ENCODE data around the gene DPF1.

The DPF1 gene

GRCh38 chr19:38209671-38210457 is 14.2 kb downstream of the DPF1 start (continued):
- TF ChIP-seq, protein P1, sequence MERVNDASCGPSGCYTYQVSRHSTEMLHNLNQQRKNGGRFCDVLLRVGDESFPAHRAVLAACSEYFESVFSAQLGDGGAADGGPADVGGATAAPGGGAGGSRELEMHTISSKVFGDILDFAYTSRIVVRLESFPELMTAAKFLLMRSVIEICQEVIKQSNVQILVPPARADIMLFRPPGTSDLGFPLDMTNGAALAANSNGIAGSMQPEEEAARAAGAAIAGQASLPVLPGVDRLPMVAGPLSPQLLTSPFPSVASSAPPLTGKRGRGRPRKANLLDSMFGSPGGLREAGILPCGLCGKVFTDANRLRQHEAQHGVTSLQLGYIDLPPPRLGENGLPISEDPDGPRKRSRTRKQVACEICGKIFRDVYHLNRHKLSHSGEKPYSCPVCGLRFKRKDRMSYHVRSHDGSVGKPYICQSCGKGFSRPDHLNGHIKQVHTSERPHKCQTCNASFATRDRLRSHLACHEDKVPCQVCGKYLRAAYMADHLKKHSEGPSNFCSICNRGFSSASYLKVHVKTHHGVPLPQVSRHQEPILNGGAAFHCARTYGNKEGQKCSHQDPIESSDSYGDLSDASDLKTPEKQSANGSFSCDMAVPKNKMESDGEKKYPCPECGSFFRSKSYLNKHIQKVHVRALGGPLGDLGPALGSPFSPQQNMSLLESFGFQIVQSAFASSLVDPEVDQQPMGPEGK (CRISPR knock-in tag; IDR thresholded peaks at IDR 0.05; ENCODE audit: borderline replicate concordance) = no peak

DNA sequence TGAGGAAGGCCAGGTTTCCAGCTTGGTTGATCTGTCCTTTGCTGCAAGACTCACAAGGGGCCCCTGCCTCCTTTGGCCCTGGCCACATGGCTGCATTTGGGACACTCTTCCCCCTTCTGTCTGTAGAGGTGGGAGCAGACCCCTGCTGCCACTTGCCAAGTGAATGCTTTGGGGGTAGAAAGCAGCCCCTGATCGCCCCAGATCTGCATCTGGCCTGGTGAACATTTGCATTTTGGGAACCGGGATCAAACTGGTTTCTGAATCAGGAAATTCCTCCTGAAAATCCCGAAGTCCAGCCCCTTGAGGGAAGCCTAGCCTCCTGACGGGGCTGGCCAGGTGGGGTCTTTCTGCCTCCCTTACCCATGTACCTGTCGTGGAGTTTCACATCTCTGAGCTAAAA is 14.9 kb downstream of the DPF1 start:
- no peak for ATAC-seq
- TF ChIP-seq ZFP30 (CRISPR knock-in tag; IDR thresholded peaks at IDR 0.05) (no peak), ARNTL (CRISPR knock-in tag; IDR thresholded peaks at IDR 0.05; ENCODE audit: borderline replicate concordance, low read depth) (no peak), TSHZ2 (CRISPR knock-in tag; IDR thresholded peaks at IDR 0.05) (no peak), ZNF70 (CRISPR knock-in tag; IDR thresholded peaks at IDR 0.05) (no peak), TCF4 (CRISPR knock-in tag; IDR thresholded peaks at IDR 0.05; ENCODE audit: borderline replicate concordance) (no peak), ISL1 (CRISPR knock-in tag; IDR thresholded peaks at IDR 0.05) (no peak), RARB (CRISPR knock-in tag; IDR thresholded peaks at IDR 0.05) (no peak), CSDC2 (CRISPR knock-in tag; IDR thresholded peaks at IDR 0.05) (no peak), GLIS3 (CRISPR knock-in tag; IDR thresholded peaks at IDR 0.05) (no peak), TOX (CRISPR knock-in tag; IDR thresholded peaks at IDR 0.05; ENCODE audit: borderline replicate concordance) (no peak), ZC3H10 (CRISPR knock-in tag; IDR thresholded peaks at IDR 0.05) (no peak), ZNF565 (CRISPR knock-in tag; conservative IDR thresholded peaks at IDR 0.05; ENCODE audit: low read depth) (no peak)
- TF ChIP-seq, protein P2, sequence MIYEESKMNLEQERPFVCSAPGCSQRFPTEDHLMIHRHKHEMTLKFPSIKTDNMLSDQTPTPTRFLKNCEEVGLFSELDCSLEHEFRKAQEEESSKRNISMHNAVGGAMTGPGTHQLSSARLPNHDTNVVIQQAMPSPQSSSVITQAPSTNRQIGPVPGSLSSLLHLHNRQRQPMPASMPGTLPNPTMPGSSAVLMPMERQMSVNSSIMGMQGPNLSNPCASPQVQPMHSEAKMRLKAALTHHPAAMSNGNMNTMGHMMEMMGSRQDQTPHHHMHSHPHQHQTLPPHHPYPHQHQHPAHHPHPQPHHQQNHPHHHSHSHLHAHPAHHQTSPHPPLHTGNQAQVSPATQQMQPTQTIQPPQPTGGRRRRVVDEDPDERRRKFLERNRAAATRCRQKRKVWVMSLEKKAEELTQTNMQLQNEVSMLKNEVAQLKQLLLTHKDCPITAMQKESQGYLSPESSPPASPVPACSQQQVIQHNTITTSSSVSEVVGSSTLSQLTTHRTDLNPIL (CRISPR knock-in tag; IDR thresholded peaks at IDR 0.05; ENCODE audit: low read depth) = no peak
- TF ChIP-seq, protein P3, sequence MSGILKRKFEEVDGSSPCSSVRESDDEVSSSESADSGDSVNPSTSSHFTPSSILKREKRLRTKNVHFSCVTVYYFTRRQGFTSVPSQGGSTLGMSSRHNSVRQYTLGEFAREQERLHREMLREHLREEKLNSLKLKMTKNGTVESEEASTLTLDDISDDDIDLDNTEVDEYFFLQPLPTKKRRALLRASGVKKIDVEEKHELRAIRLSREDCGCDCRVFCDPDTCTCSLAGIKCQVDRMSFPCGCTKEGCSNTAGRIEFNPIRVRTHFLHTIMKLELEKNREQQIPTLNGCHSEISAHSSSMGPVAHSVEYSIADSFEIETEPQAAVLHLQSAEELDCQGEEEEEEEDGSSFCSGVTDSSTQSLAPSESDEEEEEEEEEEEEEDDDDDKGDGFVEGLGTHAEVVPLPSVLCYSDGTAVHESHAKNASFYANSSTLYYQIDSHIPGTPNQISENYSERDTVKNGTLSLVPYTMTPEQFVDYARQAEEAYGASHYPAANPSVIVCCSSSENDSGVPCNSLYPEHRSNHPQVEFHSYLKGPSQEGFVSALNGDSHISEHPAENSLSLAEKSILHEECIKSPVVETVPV (CRISPR knock-in tag; IDR thresholded peaks at IDR 0.05) = no peak

- ATAC-seq = no peak
- TF ChIP-seq ARNTL (CRISPR knock-in tag; IDR thresholded peaks at IDR 0.05; ENCODE audit: borderline replicate concordance, low read depth) (no peak), ZNF70 (CRISPR knock-in tag; IDR thresholded peaks at IDR 0.05) (no peak), CSDC2 (CRISPR knock-in tag; IDR thresholded peaks at IDR 0.05) (no peak), ESRRG (CRISPR knock-in tag; IDR thresholded peaks at IDR 0.05) (no peak), GLIS3 (CRISPR knock-in tag; IDR thresholded peaks at IDR 0.05) (no peak), ZNF565 (CRISPR knock-in tag; conservative IDR thresholded peaks at IDR 0.05; ENCODE audit: low read depth) (no peak), TOX (CRISPR knock-in tag; IDR thresholded peaks at IDR 0.05; ENCODE audit: borderline replicate concordance) (no peak), TCF4 (CRISPR knock-in tag; IDR thresholded peaks at IDR 0.05; ENCODE audit: borderline replicate concordance) (no peak), ZFP3 (CRISPR knock-in tag; IDR thresholded peaks at IDR 0.05) (no peak)
- TF ChIP-seq, protein P3 (CRISPR knock-in tag; IDR thresholded peaks at IDR 0.05) = no peak
Observed at GRCh38 chr19:38208571-38208970, 15.5 kb downstream of the DPF1 start.

DNA sequence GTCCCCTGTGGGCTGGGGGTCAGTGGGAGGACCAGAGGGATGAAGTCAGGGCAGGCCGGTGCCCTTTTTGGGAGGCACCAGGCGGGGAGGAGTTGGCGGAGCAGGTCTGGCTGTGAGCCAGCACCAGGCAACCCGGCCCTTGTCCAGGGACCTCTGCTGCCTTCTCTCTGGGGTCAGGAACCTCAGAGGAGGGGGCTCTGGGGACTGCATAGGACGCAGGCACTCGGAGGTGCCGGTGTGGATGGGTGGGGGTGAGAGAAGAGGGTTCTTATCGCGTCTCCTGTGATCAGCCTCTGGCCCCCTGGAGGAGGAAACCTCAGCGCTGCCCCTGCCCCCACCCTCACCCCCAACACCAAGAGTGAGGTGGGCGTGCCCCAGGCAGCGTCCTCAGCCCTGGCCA is 16.5 kb downstream of the DPF1 start:
- ATAC-seq = no peak
- TF ChIP-seq ARNTL (CRISPR knock-in tag; IDR thresholded peaks at IDR 0.05; ENCODE audit: borderline replicate concordance, low read depth) (no peak), ESRRG (CRISPR knock-in tag; IDR thresholded peaks at IDR 0.05) (no peak), ZC3H10 (CRISPR knock-in tag; IDR thresholded peaks at IDR 0.05) (no peak)
- TF ChIP-seq, protein P2 (CRISPR knock-in tag; IDR thresholded peaks at IDR 0.05; ENCODE audit: low read depth) = no peak
